Measurements from ENCODE around the gene NFE2L3.
"Not testable (repeated sequence)": the region's sequence is repeated elsewhere in the genome, so short reads cannot be mapped to it uniquely, and the experiment has no call there.

NFE2L3 gene

GRCh38 chr7:26147646-26148306 is 4.2 kb upstream of the NFE2L3 start:
- DNase-seq = not testable (repeated sequence)

- not testable (repeated sequence) for DNase-seq
Observed at GRCh38 chr7:26148307-26148700, 3.7 kb upstream of the NFE2L3 start.

- DNase-seq = no peak
Observed at GRCh38 chr7:26149391-26149977, 2.5 kb upstream of the NFE2L3 start.

GRCh38 chr7:26151096-26151495 is 902 bp upstream of the NFE2L3 start:
- no peak for DNase-seq

GRCh38 chr7:26151650-26151952 is 397 bp upstream of the NFE2L3 start:
- no peak for DNase-seq

- DNase-seq = not testable (repeated sequence)
Observed at GRCh38 chr7:26152782-26153240, 813 bp downstream of the NFE2L3 start.

GRCh38 chr7:26153241-26153822 is 1.3 kb downstream of the NFE2L3 start:
- no peak for DNase-seq

GRCh38 chr7:26153823-26154783 is 2.1 kb downstream of the NFE2L3 start:
- peak; percentile 41 for DNase-seq

GRCh38 chr7:26155531-26156375 is 3.8 kb downstream of the NFE2L3 start:
- no peak for DNase-seq

- DNase-seq = peak; percentile 65
Observed at GRCh38 chr7:26156451-26157420, 4.7 kb downstream of the NFE2L3 start.

- no peak for DNase-seq
Observed at GRCh38 chr7:26157520-26158105, 5.6 kb downstream of the NFE2L3 start.

- DNase-seq = no peak
Observed at GRCh38 chr7:26159243-26159642, 7.2 kb downstream of the NFE2L3 start.

GRCh38 chr7:26160896-26161295 is 8.9 kb downstream of the NFE2L3 start:
- no peak for DNase-seq

- DNase-seq = no peak
Observed at GRCh38 chr7:26162431-26162830, 10.4 kb downstream of the NFE2L3 start.

GRCh38 chr7:26163804-26164203 is 11.8 kb downstream of the NFE2L3 start:
- not testable (repeated sequence) for DNase-seq

- DNase-seq = no peak
Observed at GRCh38 chr7:26165950-26166683, 14.1 kb downstream of the NFE2L3 start.

GRCh38 chr7:26166684-26167266 is 14.8 kb downstream of the NFE2L3 start:
- no peak for DNase-seq

GRCh38 chr7:26167303-26167934 is 15.4 kb downstream of the NFE2L3 start:
- no peak for DNase-seq

GRCh38 chr7:26168458-26169023 is 16.5 kb downstream of the NFE2L3 start:
- DNase-seq = no peak

Measured in CD4-positive, alpha-beta T cell treated with Interferon gamma for 1 hour (primary cell).